ENCODE results near the gene FANK1.
"Not testable (repeated sequence)": the region's sequence is repeated elsewhere in the genome, so short reads cannot be mapped to it uniquely, and the experiment has no call there.

FANK1 gene

DNA sequence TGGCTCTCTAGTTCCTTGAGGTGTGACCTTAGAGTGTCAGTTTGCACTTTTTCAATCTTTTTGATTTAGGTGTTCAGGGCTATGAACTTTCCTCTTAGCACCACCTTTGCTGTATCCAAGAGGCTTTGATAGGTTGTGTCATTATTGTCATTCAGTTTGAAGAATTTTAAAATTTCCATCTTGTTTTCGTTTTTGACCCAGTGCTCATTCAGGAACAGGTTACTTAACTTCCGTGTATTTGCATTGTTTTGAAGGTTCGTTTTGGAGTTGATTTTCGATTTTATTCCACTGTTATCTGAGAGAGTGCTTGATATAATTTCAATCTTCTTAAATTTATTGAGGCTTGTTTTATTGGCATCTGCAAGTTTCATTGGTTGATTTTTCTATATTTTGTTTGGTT is 37.3 kb downstream of the FANK1 start:
- DNase-seq, result no peak

DNA sequence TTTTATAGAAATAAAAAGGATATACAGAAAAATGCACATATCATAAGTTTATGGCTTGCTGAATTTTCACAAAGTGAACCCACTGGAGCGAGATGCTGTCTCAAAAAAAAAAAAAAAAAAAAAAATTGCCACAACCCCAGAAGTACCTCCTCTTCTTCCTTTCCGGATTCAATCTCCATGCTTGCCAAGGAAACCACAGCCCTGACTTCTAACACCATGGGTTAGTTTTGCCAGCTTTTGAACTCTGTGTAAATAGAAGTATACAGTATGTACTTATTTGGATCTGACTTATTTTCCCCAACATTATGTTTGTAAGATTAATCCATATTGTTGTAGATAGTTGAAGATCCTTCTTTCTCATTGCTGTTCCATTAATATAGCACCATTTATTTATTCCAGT is 40.0 kb downstream of the FANK1 start:
- no peak for DNase-seq

DNA sequence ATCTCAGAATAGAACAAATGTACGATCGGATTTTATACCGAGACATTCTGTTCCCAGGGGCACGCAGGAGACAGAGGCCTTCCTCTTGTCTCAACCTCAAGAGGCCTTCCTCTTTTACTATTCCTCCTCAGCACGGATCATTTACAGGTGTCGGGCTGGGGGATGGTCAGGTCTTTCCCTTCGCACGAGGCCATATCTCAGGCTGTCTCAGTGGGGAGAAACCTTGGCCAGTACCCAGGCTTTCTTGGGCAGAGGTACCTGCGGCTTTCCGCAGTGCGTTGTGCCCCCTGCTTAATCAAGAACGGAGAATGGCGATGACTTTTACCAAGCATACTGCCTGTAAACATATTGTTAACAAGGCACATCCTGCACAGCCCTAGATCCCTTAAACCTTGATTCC is 44.2 kb downstream of the FANK1 start:
- no peak for DNase-seq

DNA sequence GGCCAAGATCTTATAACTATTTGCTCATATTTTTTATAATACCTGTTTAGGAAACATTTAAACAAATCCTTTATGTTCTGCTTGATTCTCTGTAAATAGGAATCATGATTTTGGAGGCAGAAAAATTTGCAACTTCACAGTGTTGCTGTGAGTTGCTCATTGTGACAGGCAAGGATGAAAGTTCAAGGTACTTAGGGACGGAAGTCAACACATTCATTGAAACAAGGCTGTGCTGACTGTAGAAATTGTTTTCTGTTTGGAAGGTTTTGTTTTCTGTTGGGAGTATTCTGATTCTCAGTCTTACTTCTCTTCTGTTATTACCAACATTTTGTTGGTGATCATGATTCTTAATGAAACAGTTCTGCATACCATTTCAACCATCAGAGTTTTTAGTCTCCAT is 54.9 kb downstream of the FANK1 start:
- no peak for DNase-seq

DNA sequence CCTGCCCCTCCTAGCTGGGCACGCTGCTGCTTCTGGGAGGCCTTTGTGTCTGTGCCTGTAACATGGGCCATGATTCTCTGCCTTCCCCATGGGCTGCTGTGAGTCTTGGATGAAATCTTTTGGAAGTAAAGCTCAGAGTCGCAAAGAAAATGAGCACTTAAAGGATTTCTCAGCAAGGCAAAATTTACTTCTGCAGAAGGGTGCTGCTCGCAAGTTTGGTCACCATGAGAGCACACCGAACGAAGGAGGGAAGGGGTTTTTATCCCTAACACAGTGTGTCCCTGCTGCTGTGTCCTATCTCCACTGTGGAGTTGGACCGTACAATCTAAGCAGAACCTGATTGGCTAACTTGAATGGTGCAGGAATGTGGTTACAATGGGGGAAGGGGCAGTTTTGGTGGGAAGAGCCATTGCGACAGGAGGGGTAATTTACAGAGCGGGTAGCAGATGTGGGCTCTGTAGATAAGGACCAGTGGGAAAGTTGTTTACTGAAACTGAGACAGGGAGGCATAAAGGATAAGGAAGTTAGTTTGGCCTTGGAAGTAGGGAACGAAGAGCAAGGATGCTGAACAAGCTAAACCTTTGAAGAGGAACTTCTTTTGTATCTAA is 57.5 kb downstream of the FANK1 start:
- DNase-seq, result no peak

DNA sequence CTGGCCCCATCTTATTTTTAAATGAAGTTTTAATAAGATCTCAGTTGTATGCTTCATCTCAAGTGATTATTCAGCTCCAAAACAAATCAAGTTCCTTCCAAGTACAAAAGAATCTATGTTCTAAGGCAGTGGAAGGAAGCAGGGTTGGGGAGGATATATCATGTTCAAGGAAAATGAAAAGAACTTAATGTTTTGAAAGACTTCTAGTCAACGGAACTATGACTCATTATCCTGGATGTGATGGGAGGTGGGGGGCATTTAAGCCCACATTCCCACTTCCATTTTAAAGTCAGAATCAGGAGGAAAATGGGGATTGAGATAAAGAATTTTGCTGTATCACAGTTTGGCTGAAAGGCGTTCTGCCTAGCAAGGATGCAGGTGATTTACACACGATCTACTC is 59.4 kb downstream of the FANK1 start:
- DNase-seq, result no peak

DNA sequence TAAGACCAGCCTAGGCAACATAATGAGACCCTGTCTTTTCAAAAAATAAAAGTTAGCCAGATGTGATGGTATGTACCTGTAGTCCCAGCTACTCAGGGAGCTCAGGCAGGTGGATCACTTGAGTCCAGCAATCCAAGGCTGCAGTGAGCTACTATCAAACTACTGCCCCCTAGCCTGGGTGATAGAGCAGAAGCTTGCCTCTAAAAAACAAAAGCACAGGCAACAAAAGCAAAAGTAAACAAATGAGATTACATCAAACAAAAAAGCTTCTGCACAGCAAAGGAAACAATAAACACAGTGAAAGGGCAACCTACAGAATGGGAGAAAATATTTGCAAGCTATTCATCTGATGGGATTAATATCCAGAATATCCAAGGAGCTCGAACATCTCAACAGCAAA is 65.4 kb downstream of the FANK1 start:
- DNase-seq, result no peak

DNA sequence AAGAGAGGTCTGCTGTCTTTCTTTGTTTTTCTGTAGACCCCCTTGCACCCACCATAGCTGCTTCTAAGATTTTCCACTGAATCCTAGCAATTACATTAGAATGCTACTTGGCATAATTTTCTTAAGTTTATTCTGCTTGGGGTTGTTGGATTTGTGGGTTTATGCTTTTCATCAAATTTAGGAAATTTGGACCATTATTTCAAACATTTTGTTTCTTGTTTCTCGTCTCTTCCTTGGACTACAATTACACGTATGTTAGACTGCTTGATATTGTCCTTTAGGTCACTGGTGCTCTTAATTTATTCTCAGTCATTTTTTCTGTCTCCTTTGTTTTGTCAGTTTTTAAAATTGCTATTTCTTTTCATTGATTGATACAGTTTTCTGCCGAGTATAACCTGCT is 65.8 kb downstream of the FANK1 start:
- no peak for DNase-seq

DNA sequence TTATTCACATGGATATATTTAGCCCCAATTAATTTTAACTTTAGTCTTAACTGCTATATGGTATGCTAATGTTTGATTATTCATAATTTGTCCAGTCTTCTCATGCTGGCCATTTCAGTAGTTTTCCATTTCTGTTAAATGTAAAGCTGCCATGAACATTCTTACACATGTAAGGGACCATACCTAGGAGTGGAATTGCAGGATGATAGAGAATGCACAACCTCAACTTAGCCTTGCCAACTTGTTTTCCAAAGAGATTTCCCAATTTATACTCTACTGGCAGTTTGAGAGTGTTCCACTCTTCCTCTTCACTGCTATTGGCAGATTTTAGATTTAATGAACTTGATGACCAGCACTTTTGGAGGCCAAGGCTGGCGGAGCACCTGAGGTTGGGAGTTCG is 68.2 kb downstream of the FANK1 start:
- no peak for DNase-seq

DNA sequence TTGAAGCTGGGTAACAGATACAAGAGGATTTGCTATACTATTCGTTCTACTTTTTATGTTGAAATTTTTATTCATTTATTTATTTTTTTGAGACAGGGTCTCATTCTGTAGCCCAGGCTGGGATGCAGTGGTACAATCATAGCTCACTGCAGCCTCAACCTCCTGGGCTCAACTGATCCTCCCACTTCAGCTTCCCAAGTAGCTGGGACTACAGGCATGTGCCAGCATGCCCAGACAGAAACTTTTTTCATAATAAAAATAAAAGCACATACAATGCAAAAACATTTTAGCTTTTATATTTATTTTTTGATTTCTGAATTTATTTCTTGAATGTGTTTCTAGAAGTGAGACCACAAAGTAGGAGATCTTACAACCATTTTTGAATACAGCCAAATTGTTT is 71.2 kb downstream of the FANK1 start:
- no peak for DNase-seq

DNA sequence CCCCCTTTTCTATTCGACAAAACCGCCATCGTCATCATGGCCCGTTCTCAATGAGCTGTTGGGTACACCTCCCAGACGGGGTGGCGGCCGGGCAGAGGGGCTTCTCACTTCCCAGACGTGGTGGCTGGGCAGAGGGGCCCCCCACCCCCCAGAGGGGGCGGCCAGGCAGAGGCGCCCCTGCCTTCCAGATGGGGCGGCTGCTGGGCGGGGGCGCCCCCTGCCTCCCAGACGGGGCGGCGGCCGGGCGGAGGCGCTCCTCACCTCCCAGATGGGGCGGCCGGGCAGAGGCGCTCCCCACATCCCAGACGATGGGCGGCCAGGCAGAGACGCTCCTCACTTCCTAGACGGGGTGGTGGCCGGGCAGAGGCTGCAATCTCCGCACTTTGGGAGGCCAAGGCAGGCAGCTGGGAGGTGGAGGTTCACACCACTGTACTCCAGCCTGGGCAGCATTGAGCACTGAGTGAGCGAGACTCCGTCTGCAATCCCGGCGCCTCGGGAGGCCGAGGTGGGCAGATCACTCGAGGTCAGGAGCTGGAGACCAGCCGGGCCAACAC is 73.8 kb downstream of the FANK1 start:
- not testable (repeated sequence) for DNase-seq

DNA sequence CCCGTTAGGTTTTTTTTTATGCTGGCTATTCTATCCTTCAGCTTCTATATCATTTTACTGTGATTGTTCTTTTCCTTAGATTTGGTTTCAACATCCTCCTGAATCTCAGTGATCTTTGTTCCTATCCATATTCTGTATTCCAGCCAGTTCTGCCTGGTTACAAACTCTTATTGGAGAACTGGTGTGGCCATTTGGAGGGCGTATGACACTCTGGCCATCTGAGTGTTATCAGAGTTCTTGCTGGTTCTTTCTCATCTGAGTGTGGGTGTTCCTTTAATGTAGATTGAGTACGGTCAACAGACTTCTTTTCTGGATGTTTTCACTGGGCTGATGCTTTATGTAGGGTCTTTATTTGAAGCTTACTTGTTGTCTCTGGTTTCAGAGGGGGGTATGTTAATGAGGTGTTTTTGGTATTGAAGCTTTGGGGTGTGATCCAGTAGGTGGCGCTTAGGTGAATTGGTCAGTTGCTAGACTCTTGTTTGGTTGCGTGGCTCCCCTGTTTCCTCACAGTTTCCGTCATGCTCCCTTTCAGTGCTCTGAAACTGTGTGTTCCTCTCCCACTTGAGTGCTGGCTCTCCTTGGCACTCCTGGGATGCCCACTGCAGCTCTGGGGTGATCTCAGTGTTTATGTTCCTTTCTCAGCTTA is 80.7 kb downstream of the FANK1 start:
- no peak for DNase-seq

DNA sequence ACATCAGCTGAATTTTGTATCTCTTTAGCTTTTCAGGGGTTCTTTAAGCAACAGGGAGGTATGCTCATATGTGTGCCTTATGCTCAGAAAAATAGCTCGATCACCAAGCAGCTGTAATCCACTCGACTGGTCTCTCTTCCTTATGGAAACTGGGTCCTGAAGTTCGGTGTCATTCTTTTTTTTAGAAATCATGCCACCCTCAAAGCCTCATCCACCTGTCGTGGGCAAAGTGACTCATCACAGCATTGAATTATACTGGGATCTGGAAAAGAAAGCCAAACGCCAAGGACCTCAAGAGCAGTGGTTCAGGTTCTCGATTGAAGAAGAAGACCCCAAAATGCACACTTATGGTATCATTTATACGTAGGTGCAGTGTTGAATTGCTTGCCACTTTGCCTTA is 83.6 kb downstream of the FANK1 start:
- no peak for DNase-seq

DNA sequence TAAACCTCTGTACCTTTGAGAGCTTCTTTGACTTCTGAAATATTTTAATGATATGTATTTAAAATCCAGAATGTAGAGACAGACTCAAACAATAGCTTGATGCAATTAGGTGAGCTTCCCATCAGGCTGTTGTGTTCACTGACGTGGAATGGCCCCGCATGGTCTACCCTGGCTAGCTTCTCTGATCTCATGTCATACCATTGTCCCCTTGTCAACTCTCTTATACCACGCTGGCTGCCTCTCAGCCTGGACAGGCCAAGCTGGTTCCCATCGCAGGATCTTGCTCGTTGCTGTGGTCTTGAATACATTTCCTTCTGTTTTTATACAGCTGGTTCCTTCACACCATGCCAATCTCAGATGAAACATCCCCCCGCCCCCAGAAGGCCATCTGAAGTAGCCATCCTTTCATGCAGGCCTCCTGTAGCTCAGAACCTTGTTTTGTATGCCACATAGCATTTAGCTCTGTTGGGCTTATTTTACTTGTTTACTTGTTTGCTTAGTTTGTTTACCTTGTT is 84.2 kb downstream of the FANK1 start:
- no peak for DNase-seq

DNA sequence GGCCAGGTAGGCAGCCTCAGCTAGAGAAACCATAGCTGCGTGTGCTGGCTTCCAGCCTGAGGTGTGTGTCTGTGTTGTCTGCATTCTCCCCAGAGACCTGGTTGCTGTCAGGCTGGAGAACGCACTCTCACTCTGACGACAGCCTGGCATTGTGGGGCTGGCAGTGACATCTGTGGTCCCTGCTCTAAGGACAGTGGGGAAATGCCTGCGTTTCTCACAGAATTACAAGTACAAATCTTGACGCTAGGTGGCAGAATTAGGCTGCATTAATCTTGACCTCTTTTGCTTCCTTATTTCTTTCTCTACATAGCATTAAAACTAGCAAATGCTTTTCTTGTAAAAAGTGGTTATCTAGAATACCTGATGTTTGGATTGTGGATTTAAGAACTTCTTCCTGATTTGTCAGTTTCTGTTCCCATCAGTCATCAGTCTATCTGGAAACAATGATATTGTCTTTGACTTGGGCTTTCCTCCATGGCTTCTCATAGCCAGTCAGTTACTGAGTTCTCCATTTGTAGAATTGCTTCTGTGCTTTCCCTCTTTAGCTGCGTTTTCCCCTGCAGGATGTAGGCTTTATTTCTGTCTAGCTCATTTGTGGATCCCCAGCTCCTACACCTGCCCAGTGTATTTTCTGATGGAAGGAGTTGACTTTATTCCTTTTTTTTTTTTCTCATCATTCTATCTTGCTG is 86.0 kb downstream of the FANK1 start:
- DNase-seq, result peak; percentile 30

DNA sequence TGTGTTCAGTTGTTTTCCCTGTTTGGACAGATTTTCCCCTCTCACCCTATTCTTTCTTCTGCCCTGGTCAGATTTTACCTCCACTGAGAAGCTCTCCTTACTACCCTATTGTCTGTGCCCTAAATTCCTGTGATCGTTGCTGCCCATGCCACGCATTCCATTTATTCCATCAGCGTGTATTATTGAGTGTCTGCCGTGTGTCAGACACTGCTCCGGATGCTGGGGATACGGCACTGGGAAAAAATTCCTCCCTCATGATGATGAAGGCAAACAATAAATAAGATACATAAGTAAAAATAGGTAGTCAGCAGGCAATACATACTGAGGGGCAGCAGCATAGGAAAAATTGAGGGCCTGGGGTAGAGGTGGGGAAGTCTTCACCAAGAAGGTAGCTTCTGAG is 86.8 kb downstream of the FANK1 start:
- no peak for DNase-seq

DNA sequence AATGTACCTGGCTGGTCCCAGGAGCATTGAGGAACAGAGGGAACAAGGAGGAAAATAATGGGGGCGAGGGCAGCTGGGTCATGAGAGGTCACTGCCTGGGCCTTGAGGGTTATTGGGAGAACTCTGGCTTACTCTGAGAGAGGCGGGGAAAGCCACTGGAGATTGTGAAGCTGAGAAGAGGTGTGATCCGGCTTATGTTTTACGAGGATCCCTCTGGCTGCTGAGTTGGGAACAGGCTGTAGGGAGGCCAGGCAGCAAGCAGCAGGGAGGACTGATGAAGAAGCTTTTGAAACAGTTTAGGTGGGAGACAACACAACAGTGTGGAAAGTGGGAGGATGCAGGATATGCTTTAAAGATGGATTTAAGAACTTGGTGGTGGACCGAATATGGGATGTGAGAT is 87.3 kb downstream of the FANK1 start:
- no peak for DNase-seq

DNA sequence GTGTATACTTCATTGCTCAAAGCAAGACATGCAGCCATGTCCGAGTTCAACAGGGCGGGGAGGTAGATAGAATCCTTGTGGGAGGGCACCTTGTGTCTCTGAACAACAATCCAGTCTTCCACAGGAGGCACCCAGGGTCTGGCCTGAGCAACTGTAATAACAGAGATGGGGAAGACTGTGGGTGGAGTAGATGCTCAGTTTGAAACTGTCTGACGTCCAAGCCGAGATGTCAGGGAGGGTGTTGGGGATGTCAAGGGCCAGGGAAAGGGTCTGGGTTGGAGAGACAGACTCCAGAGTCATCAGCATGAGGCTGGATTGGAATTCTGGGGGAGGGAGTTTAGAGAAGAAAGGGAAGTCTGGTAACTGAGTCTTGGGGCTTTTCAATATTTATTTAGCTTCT is 88.0 kb downstream of the FANK1 start:
- DNase-seq, result no peak

DNA sequence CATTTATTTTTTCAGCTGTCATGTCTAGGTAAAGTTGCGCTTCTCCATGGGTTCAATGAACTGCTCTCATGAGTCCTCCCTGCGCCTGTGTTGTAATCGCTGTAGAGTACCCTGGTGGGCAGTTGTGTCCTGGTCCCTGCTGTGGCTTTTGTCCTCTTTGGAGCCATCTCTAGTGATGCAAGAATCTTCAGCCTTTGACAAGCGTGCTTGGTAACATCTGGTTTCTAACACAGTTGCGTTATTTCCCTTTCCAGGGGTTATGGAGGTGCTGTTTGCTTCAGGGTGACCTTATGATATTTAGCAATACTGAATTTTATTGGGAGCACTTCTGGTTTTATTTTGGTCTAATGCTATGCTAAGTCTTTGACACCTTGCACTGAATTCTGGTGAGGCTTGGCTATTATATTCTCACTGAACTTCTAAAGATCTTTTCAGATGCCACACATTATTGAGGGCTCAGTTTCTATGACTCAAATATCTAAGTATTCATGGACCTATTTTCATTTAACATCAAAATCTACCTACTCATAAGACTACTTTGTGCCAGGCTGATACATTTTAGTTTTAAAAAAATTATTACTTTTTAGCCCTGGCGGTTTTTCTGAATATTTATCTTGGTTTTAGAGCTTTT is 88.6 kb downstream of the FANK1 start:
- DNase-seq, result no peak

DNA sequence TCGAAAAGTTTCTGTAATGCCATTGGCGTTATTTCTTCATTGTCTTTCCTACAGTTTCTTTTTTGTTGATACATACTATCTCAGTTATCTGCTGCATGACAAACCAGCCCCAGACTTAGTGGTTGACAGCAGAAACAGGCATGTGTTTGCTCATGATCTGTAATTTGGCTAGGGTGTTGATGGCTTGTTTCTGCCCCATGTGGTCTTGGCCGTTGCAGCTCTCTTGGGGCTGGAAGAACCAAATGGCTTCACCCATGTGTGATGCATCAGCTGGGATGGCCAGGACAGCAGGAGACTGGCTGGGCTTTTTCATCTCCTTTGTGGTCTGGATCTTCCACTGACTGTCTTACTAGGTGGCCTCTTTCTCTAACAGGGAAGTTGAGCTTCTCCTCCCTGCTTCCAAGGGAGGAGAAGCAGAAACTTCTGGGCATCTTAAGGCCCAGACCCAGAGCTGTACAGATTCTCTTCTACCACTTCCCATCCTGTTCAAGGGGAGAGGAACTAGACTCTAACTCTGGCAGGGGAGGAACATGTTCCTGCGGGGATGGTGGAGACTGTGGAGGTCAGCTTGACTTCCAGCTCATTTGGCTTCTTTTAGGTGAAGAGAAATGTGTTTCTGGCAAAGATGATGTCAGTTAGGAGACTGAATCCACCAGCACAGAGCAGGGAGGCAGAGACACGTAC is 89.3 kb downstream of the FANK1 start:
- no peak for DNase-seq

DNA sequence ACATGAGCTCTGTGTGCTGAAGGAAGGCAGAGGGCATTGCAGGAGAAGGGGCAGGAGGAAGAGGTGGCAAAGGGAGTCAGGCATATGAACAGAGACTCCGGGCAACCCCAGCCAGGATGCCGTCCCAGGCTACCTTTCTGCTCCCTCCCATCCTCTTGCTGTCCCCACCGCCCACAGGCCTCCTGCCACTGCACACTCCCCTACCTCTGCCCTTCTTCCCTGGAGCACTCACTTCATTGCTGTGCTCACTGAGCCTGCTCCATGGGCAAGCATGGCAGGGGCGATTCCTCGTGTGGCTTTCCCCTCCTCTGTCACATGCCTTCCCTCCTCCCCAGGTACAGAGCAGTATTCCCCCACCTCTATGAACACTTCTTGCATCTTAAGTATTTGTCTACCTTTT is 93.4 kb downstream of the FANK1 start:
- DNase-seq, result no peak

DNA sequence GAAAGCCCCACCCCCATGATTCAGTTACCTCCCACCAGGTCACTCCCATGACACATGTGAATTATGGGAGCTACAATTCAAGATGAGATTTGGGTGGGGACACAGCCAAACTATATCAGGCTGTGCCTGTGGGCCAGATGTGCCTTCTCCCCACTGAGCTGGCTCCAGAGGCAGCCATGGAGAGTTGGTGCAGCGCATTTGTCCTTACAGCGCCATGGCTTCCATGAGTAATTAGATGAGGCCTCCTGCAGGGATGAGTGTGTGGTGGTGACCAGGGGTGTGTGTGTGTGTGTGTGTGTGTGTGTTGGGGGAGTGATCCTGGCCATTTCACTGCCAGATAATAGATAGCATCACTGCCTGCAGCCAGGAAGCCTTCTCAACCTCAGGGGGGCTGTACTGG is 94.6 kb downstream of the FANK1 start:
- no peak for DNase-seq

DNA sequence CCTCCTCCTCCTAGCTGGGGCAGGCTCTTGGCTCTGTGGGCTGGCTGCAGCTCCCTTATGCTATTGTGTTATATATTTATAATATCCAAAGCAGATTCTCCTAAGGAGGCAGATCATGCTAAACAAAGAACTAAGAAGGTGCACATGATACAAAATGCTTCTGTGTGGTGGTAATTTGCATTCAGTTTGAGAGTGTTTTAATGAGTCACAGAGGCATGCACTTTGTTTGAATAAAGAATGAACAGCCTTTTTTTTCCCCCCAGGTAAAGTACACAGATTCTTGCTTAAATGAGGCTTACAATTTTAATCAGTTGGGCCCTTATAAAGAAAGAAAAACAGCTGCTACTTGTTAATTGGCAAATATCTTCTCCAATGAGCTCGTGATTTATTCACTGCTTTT is 95.0 kb downstream of the FANK1 start:
- DNase-seq, result no peak

All from CD4-positive, alpha-beta T cell treated with Interleukin-17A for 4 hours (primary cell).